AG04450 (cell line): ENCODE results near the gene TTLL13. TPM values are rescaled to one million over a fixed set of nuclear protein-coding genes. Genes with fewer than 3 reads are reported as not detected.
A peak's percentile ranks its signal among the peaks of the same experiment; 100 is the strongest.
"Not testable (repeated sequence)": the region's sequence is repeated elsewhere in the genome, so short reads cannot be mapped to it uniquely, and the experiment has no call there.

Experiments used
- CTCF ChIA-PET: fragments of 300-600, 350-600 bp; formaldehyde crosslinking; extraction: SDS; loops from one replicate; lab custom pipeline; 2022; ENCODE audit warnings: antibody characterized with exemption, inconsistent platforms; lab: Charles Lee
- POLR2A ChIA-PET: fragments of 350-600 bp; formaldehyde crosslinking; extraction: SDS; loops from one replicate; lab custom pipeline; 2021; ENCODE audit warnings: antibody characterized with exemption, inconsistent platforms; lab: Yijun Ruan, JAX
- DNase-seq: peaks from one replicate; pipeline ENCODE4 v3.0.0-alpha.2; 2011; ENCODE audit warnings: low read depth, low spot score
- H3K27ac ChIP-seq: one replicate; pipeline ENCODE4 v1.5.1; 2012; ENCODE audit warnings: low read depth, low read length, control low read depth
- H3K27me3 ChIP-seq: one replicate; pipeline ENCODE4 v1.6.0; 2012; ENCODE audit warnings: low read length; ENCODE audit not compliant: control insufficient read depth, insufficient read depth
- H3K4me3 ChIP-seq: 2 replicates; pipeline ENCODE4 v1.5.1; 2011; ENCODE audit warnings: mild to moderate bottlenecking, low read depth, low read length, control low read depth
- H3K9me3 ChIP-seq: 2 replicates; pipeline ENCODE4 v1.5.1; 2012; ENCODE audit warnings: low read length; ENCODE audit not compliant: control insufficient read depth, insufficient read depth
- CTCF ChIP-seq: IDR thresholded peaks from 2 replicates; pipeline ENCODE4 v1.5.1; 2011; ENCODE audit warnings: low read depth, low read length, control low read depth, inconsistent platforms
- polyA plus RNA-seq: library from polyadenylated mRNA; depleted of rRNA; stranded (reverse); fragments of >200 nt; gene quantifications from 2 replicates; pipeline ENCODE4 v1.2.3, GENCODE V29; 2011

TTLL13 gene
- polyA plus RNA-seq, 1 experiment, result 0.04 TPM

- H3K4me3 ChIP-seq, result no peak overlapping the region
- CTCF ChIA-PET, result interaction anchor here (0.9 to 1.5 kb wide), 2 partner anchors 23 to 185 kb away, joined by 8 read pairs; no protein-coding TSS in a partner anchor
- H3K9me3 ChIP-seq, result peaks cover 3% of the 10 kb centered on the region; the same call in 1 of the 2 replicates
- H3K27me3 ChIP-seq, result peaks cover 2% of the 10 kb centered on the region
- POLR2A ChIA-PET, result no interaction called here
- no peak for DNase-seq
- H3K27ac ChIP-seq, result no peak overlapping the region
- TF ChIP-seq CTCF, result no peak
Measured at GRCh38 chr15:90297021-90297420, 47.7 kb downstream of the TTLL13 start.

- no peak overlapping the region for H3K27ac ChIP-seq
- TF ChIP-seq CTCF, result no peak
- POLR2A ChIA-PET, result no interaction called here
- DNase-seq, result no peak
- no peak overlapping the region for H3K4me3 ChIP-seq
- H3K9me3 ChIP-seq, result peaks cover 3% of the 10 kb centered on the region; the same call in 1 of the 2 replicates
- peaks cover 2% of the 10 kb centered on the region for H3K27me3 ChIP-seq
- CTCF ChIA-PET, result interaction anchor here (0.6 to 6.2 kb wide), 10 partner anchors 7 to 188 kb away, joined by 3 to 54 read pairs (median 4); no protein-coding TSS in a partner anchor
Measured at GRCh38 chr15:90300541-90300940, 51.2 kb downstream of the TTLL13 start.

GRCh38 chr15:90300988-90301706 lies 51.8 kb downstream of the TTLL13 start:
- TF ChIP-seq CTCF, result peak; percentile 83
- no peak for DNase-seq
- H3K27ac ChIP-seq, result no peak overlapping the region
- ChIA-PET POLR2A (no interaction called here), CTCF (interaction anchor here (0.6 to 6.2 kb wide), 18 partner anchors 8 to 287 kb away, joined by 3 to 54 read pairs (median 4); no protein-coding TSS in a partner anchor)
- H3K4me3 ChIP-seq, result no peak overlapping the region
- peaks cover 3% of the 10 kb centered on the region; the same call in 1 of the 2 replicates for H3K9me3 ChIP-seq
- H3K27me3 ChIP-seq, result peaks cover under 1% of the 10 kb centered on the region

GRCh38 chr15:90301707-90302300 lies 52.4 kb downstream of the TTLL13 start:
- ChIA-PET CTCF (interaction anchor here (0.6 to 6.2 kb wide), 18 partner anchors 8 to 286 kb away, joined by 3 to 54 read pairs (median 4); no protein-coding TSS in a partner anchor), POLR2A (no interaction called here)
- no peak for TF ChIP-seq CTCF
- no peak for DNase-seq
- Histone ChIP-seq H3K27me3 (no peaks in the 10 kb centered on the region), H3K4me3 (no peak overlapping the region), H3K9me3 (peaks cover 3% of the 10 kb centered on the region; the same call in 1 of the 2 replicates), H3K27ac (no peak overlapping the region)

- CTCF ChIA-PET, result interaction anchor here (1.1 to 8.7 kb wide), 3 partner anchors 11 to 177 kb away, joined by 3 to 53 read pairs (median 25); no protein-coding TSS in a partner anchor
- H3K27me3 ChIP-seq, DNase-seq, H3K9me3 ChIP-seq, H3K27ac ChIP-seq, H3K4me3 ChIP-seq, POLR2A ChIA-PET: not testable (repeated sequence)
Measured at GRCh38 chr15:90305355-90305754, 56.0 kb downstream of the TTLL13 start.
